ENCODE results near the gene ST8SIA4.

ST8SIA4 gene

GRCh38 chr5:100779669-100780375 is 123.3 kb downstream of the ST8SIA4 start:
- no peak for DNase-seq

- no peak for DNase-seq
Measured at GRCh38 chr5:100777680-100778300, 125.3 kb downstream of the ST8SIA4 start.

GRCh38 chr5:100775533-100775855 is 127.6 kb downstream of the ST8SIA4 start:
- DNase-seq: no peak

GRCh38 chr5:100772548-100772947 is 130.5 kb downstream of the ST8SIA4 start:
- DNase-seq: peak; percentile 51

GRCh38 chr5:100772006-100772405 is 131.1 kb downstream of the ST8SIA4 start:
- no peak for DNase-seq

GRCh38 chr5:100771181-100771580 is 131.9 kb downstream of the ST8SIA4 start:
- no peak for DNase-seq

- no peak for DNase-seq
Measured at GRCh38 chr5:100768221-100768620, 134.9 kb downstream of the ST8SIA4 start.

- no peak for DNase-seq
Measured at GRCh38 chr5:100762995-100763394, 140.1 kb downstream of the ST8SIA4 start.

GRCh38 chr5:100762108-100762507 is 141.0 kb downstream of the ST8SIA4 start:
- no peak for DNase-seq

GRCh38 chr5:100761192-100761591 is 141.9 kb downstream of the ST8SIA4 start:
- DNase-seq: no peak

GRCh38 chr5:100760688-100761087 is 142.4 kb downstream of the ST8SIA4 start:
- no peak for DNase-seq

- DNase-seq: no peak
Measured at GRCh38 chr5:100758780-100759179, 144.3 kb downstream of the ST8SIA4 start.

- DNase-seq: no peak
Measured at GRCh38 chr5:100758306-100758705, 144.8 kb downstream of the ST8SIA4 start.

- DNase-seq: no peak
Measured at GRCh38 chr5:100757618-100758017, 145.5 kb downstream of the ST8SIA4 start.

Measured in NCI-H524 treated with DMSO at 0.1 percent for 48 hours (cell line).